GM23338 (cell line): ENCODE results near the gene TPCN2.

ENCODE experiments used
- CREB1 ChIP-seq: fragments of 250-450 bp; sonication (Bioruptor Pico); IDR thresholded peaks from 2 replicates; pipeline ENCODE4 v1.5.0; 2020; ENCODE audit warnings: low read depth, mild to moderate bottlenecking, moderate library complexity
- CTCF ChIP-seq, 2 experiments: fragments of 200-600 bp in 1 of 2; sonication (generic) in 1 of 2; conservative IDR thresholded peaks; 2 replicates each; pipeline versions ENCODE4 v1.5.1 to v1.6.1; 2016 to 2017; ENCODE audit warnings: antibody characterized with exemption in 2 of 2, low read depth in 2 of 2, mild to moderate bottlenecking in 2 of 2, moderate library complexity in 1 of 2
- EZH2 ChIP-seq: fragments of 200-600 bp; sonication (generic); IDR thresholded peaks from one replicate; pipeline ENCODE4 v1.8.0; 2017; ENCODE audit warnings: antibody characterized with exemption, mild to moderate bottlenecking, low read depth; ENCODE audit not compliant: unreplicated experiment
- EZH2phosphoT487 ChIP-seq: fragments of 200-600 bp; sonication (generic); IDR thresholded peaks from one replicate; pipeline ENCODE4 v1.8.1; 2018; ENCODE audit warnings: antibody characterized with exemption; ENCODE audit not compliant: unreplicated experiment
- POLR2AphosphoS5 ChIP-seq: IDR thresholded peaks from 2 replicates; pipeline ENCODE4 v1.6.1; 2016; ENCODE audit warnings: antibody characterized with exemption, low read depth

GRCh38 chr11:69154211-69154913 is 105.6 kb downstream of the TPCN2 start:
- TF ChIP-seq EZH2 (no peak), CTCF (conservative IDR thresholded peaks at IDR 0.05; ENCODE audit: low read depth in 2 of 2) (no peak), CREB1 (no peak), EZH2phosphoT487 (no peak), POLR2AphosphoS5 (no peak)
